Testis (tissue), 2 donors: ENCODE data around the gene BOC.

Source experiments
- POLR2A ChIP-seq: fragments of 450-650 bp; IDR thresholded peaks from one replicate; pipeline ENCODE4 v1.6.1; 2017; ENCODE audit warnings: antibody characterized with exemption, mild to moderate bottlenecking, moderate library complexity
- TF ChIP-seq, protein P1 (sequence below), 3 experiments: fragments of 450-650 bp in 2 of 3; fragments of 200-600 bp in 1 of 3; sonication (generic) in 1 of 3; IDR thresholded peaks; one replicate each; pipeline ENCODE4 v1.5.1; 2016 to 2019; ENCODE audit warnings: antibody characterized with exemption in 3 of 3, mild to moderate bottlenecking in 2 of 3, moderate library complexity in 1 of 3

DNA sequence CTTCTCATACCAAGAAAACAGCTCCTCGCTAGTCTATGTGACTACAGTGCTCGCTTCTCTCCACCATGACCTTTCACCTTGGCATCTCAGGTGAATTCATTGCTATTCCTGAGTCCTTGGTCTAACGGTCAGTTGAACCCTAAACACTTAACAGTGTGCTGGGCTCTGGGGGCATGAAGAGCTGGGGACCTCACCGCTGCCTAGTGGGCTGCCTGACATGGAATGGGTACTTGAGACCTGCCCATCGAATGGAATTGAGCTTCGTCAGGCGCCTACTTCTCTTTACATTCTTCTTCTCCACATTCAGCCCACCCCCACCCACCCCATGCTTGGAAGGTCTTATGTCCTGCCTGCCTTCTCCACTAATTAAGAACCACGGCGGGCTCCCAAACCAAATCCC lies 22.1 kb downstream of the BOC start:
- TF ChIP-seq, protein P1, sequence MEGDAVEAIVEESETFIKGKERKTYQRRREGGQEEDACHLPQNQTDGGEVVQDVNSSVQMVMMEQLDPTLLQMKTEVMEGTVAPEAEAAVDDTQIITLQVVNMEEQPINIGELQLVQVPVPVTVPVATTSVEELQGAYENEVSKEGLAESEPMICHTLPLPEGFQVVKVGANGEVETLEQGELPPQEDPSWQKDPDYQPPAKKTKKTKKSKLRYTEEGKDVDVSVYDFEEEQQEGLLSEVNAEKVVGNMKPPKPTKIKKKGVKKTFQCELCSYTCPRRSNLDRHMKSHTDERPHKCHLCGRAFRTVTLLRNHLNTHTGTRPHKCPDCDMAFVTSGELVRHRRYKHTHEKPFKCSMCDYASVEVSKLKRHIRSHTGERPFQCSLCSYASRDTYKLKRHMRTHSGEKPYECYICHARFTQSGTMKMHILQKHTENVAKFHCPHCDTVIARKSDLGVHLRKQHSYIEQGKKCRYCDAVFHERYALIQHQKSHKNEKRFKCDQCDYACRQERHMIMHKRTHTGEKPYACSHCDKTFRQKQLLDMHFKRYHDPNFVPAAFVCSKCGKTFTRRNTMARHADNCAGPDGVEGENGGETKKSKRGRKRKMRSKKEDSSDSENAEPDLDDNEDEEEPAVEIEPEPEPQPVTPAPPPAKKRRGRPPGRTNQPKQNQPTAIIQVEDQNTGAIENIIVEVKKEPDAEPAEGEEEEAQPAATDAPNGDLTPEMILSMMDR (IDR thresholded peaks at IDR 0.05) = no peak
- TF ChIP-seq POLR2A = no peak
